Activated CD8-positive, alpha-beta T cell treated with anti-CD3 and anti-CD28 coated beads for 36 hours (primary cell): ENCODE data around the gene YTHDF1. TPM values are rescaled to one million over a fixed set of nuclear protein-coding genes. Genes with fewer than 3 reads are reported as not detected.

Experiments used
- ATAC-seq: fragments of 200-7000 bp; cut with Tn5 transposase; one replicate; pipeline ENCODE4 v1.10.0; 2021; ENCODE audit warnings: mild to moderate bottlenecking, moderate library complexity
- CTCF ChIA-PET: fragments of 350-600 bp; sonication (Branson Sonifier 250); formaldehyde crosslinking; loops from one replicate; lab custom pipeline; 2021; ENCODE audit warnings: antibody characterized with exemption; lab: Charles Lee
- POLR2A ChIA-PET: fragments of 350-600 bp; sonication (Branson Sonifier 250); formaldehyde crosslinking; loops from one replicate; lab custom pipeline; 2021; ENCODE audit warnings: antibody characterized with exemption; lab: Charles Lee
- DNase-seq: peaks from one replicate; pipeline ENCODE4 v3.0.0-alpha.2; 2020
- H3K27ac Mint-ChIP-seq: one replicate; pipeline ENCODE4 v1.8.0; 2021; ENCODE audit warnings: mild to moderate bottlenecking, mixed read lengths
- H3K27me3 Mint-ChIP-seq: one replicate; pipeline ENCODE4 v1.8.0; 2021; ENCODE audit warnings: mixed read lengths
- H3K36me3 Mint-ChIP-seq: one replicate; pipeline ENCODE4 v1.8.0; 2021; ENCODE audit warnings: low read depth, mixed read lengths
- H3K4me1 Mint-ChIP-seq: one replicate; pipeline ENCODE4 v1.8.0; 2021; ENCODE audit warnings: low read depth, mixed read lengths
- H3K4me3 Mint-ChIP-seq: one replicate; pipeline ENCODE4 v1.8.0; 2021; ENCODE audit warnings: mild to moderate bottlenecking, moderate library complexity, mixed read lengths
- H3K9me3 Mint-ChIP-seq: one replicate; pipeline ENCODE4 v1.8.0; 2021; ENCODE audit warnings: mixed read lengths
- intact Hi-C: fragments of 100-400 bp; cut with micrococcal nuclease; formaldehyde crosslinking; loops from one replicate; pipeline ENCODE4 v1.10.0; 2022
- total RNA-seq, 2 experiments: library from RNA; stranded (reverse); gene quantifications; one replicate each; pipeline ENCODE4 v1.2.3, GENCODE V29; 2021
- TF ChIP-seq, protein P1 (sequence below): fragments of 200-600 bp; IDR thresholded peaks from one replicate; pipeline ENCODE4 v1.8.0; 2022; ENCODE audit warnings: antibody characterized with exemption, mild to moderate bottlenecking

Gene YTHDF1
- total RNA-seq, 2 experiments from 2014 or later: 31.0 TPM

DNA sequence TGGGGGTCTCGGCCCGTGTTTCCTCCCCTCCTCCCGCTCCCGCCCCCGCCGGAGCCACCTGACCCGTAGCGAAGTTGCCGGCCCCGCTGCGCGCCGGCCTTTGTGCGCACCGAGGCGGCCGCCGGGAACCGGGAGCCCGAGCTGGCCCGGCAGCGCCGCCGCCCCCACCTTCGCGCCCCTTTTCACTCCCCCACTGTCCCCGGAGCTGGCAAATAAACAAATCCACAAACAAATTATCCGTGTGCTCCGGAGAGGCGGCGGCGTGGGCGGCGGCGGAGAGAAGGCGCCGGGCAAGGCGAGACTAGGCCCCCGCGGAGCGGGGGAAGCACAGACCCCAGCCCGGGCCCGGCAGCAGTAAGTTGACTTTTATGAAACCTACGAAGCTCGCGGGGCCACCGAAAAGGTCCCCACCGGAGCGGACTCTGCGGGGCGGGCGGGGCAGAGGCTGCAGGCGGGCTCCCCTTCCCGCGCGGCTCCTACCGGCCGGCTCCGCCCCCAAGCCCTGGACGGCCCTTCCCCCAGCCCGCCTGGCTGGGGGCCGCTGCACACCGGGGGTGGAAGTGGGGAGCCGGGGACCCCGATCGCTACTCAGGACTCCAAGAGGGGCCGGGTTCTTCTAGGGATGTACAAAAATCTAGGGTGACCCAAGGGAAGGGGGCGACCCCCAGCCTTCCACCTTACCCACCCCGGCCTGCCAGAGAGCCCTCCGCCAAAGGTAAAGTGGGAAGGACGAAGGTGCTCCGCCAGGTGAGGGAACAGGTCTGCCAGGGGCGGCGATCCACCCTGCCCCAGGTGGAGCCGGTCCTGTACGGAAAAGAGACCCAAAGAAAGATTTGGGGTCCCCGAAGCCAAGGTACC lies 40.7 kb downstream of the YTHDF1 start:
- POLR2A ChIA-PET: interaction anchor here (0.6 kb wide), 1 partner anchor 1833 kb away, joined by 3 read pairs; no protein-coding TSS in a partner anchor
- DNase-seq (no peak), ATAC-seq (no peak)
- H3K9me3 Mint-ChIP-seq: no peaks in the 10 kb centered on the region
- TF ChIP-seq, protein P1, sequence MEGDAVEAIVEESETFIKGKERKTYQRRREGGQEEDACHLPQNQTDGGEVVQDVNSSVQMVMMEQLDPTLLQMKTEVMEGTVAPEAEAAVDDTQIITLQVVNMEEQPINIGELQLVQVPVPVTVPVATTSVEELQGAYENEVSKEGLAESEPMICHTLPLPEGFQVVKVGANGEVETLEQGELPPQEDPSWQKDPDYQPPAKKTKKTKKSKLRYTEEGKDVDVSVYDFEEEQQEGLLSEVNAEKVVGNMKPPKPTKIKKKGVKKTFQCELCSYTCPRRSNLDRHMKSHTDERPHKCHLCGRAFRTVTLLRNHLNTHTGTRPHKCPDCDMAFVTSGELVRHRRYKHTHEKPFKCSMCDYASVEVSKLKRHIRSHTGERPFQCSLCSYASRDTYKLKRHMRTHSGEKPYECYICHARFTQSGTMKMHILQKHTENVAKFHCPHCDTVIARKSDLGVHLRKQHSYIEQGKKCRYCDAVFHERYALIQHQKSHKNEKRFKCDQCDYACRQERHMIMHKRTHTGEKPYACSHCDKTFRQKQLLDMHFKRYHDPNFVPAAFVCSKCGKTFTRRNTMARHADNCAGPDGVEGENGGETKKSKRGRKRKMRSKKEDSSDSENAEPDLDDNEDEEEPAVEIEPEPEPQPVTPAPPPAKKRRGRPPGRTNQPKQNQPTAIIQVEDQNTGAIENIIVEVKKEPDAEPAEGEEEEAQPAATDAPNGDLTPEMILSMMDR: no peak
- no peak overlapping the region for H3K4me3 Mint-ChIP-seq
- H3K36me3 Mint-ChIP-seq: no peaks in the 10 kb centered on the region
- peaks cover 12% of the 10 kb centered on the region for H3K4me1 Mint-ChIP-seq
- intact Hi-C loops: no loop called here
- H3K27ac Mint-ChIP-seq: no peak overlapping the region
- CTCF ChIA-PET: no interaction called here
- peaks cover 40% of the 10 kb centered on the region for H3K27me3 Mint-ChIP-seq

DNA sequence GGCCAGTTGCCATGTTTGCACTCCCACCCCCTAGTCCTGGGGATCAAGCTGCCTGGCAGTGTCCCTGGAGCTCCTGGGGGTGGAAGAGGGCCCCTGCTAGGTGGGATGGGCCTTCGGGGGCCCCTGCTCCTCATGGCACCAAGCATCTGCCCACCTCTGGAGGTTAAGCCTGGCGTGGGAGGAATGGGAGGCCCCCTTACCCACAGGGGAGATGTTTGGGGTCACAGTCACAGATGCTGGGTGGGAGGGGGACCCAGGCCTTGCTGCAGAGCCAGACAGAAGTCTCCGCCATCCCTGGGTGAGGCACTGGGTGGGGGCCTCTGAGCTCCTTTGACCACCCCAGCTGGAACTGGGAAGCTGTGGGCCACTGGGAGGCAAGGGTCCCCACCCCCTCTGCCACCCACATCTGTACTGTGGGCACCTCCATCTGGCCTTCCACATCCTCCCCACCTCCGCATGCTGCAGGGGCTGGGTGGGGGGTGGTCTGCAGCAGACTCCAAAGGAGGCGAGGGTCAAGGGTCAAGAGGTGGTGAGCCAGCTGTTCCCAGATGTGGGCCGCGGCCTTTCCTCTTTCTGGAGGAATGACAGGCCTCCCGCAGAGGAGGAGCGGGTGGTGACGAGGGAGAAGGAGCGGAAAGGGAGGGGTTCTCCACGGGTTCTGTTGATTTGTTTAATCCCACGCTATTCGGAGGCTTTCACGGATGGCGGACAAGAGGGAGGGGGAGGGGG lies 41.5 kb downstream of the YTHDF1 start:
- DNase-seq (no peak), ATAC-seq (no peak)
- Mint-ChIP-seq H3K27ac (no peak overlapping the region), H3K9me3 (no peaks in the 10 kb centered on the region), H3K36me3 (no peaks in the 10 kb centered on the region), H3K4me3 (no peak overlapping the region), H3K4me1 (peaks cover 9% of the 10 kb centered on the region), H3K27me3 (peaks cover 40% of the 10 kb centered on the region)
- TF ChIP-seq, protein P1: no peak
- intact Hi-C loops: no loop called here
- ChIA-PET CTCF (no interaction called here), POLR2A (interaction anchor here (0.6 kb wide), 1 partner anchor 1833 kb away, joined by 3 read pairs; no protein-coding TSS in a partner anchor)

DNA sequence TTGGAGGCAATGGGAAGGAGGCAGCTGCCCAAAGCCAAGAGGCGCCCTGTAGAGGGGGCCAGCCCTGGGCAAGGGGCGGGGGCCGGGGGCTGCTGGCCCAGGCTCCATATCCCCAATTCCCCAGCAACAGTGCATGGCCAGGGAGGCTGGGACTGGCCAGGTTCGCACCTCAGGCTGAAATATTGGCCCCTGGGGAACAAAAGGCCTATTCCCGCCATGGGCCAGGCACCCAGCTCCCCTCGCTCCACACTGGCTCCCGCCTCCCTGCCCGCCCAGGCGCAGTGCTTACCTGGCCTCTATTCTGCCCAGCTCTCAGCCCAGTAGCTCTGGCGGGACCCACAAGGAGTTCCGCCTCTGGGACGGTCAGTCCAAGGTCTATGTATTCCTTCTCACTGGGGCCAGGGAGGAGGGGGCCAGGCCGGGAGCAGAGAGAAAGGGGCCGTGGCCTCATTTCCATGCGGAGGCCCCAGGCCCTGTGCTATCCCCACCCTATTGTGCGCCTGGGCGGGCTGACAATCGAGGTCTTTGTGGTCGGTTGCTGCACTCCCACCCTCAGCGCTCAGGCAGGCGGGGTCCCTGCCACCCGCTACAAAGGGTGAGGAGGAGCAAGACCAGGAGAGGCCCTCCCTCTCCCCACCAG lies 42.3 kb downstream of the YTHDF1 start:
- TF ChIP-seq, protein P1: no peak
- no peak overlapping the region for H3K4me3 Mint-ChIP-seq
- peaks cover 7% of the 10 kb centered on the region for H3K4me1 Mint-ChIP-seq
- DNase-seq (no peak), ATAC-seq (no peak)
- H3K9me3 Mint-ChIP-seq: no peaks in the 10 kb centered on the region
- intact Hi-C loops: no loop called here
- H3K36me3 Mint-ChIP-seq: no peaks in the 10 kb centered on the region
- no peak overlapping the region for H3K27ac Mint-ChIP-seq
- CTCF ChIA-PET: interaction anchor here (1.0 to 1.2 kb wide), 2 partner anchors 50 to 71 kb away, joined by 3 read pairs; no protein-coding TSS in a partner anchor
- POLR2A ChIA-PET: no interaction called here
- peaks cover 39% of the 10 kb centered on the region for H3K27me3 Mint-ChIP-seq

DNA sequence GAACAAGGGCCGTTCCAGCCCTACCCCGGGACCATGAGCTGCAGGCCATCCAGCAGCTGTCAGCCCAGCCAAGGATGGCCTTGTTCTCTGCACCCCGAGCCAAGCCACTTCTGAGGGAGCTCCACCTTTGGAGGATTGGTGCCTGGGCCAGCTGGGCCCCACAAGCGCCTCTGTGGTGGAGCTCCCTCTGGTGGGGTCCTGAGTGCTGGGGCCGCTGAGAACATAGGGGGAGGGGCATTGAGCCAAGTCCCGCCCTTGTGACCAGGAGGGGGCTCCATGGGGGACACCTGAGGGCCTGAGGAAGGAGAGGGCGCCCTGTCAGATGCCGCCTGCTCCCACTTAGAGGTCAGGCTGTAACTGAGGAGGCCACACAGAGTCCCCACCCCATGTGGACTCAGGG lies 43.2 kb downstream of the YTHDF1 start:
- DNase-seq (peak; percentile 58), ATAC-seq (peak; percentile 60)

More for the DNA sequence above, 43.2 kb downstream of the YTHDF1 start:
- H3K27ac Mint-ChIP-seq: no peak overlapping the region
- intact Hi-C loops: no loop called here
- peaks cover 5% of the 10 kb centered on the region for H3K4me1 Mint-ChIP-seq
- H3K36me3 Mint-ChIP-seq: no peaks in the 10 kb centered on the region
- TF ChIP-seq, protein P1: peak; percentile 32
- H3K4me3 Mint-ChIP-seq: no peak overlapping the region
- no peaks in the 10 kb centered on the region for H3K9me3 Mint-ChIP-seq
- ChIA-PET CTCF (interaction anchor here (1.0 to 1.2 kb wide), 2 partner anchors 51 to 70 kb away, joined by 3 read pairs; no protein-coding TSS in a partner anchor), POLR2A (no interaction called here)
- H3K27me3 Mint-ChIP-seq: peaks cover 37% of the 10 kb centered on the region
